ENCODE results near the gene PRPF40B.

DNA sequence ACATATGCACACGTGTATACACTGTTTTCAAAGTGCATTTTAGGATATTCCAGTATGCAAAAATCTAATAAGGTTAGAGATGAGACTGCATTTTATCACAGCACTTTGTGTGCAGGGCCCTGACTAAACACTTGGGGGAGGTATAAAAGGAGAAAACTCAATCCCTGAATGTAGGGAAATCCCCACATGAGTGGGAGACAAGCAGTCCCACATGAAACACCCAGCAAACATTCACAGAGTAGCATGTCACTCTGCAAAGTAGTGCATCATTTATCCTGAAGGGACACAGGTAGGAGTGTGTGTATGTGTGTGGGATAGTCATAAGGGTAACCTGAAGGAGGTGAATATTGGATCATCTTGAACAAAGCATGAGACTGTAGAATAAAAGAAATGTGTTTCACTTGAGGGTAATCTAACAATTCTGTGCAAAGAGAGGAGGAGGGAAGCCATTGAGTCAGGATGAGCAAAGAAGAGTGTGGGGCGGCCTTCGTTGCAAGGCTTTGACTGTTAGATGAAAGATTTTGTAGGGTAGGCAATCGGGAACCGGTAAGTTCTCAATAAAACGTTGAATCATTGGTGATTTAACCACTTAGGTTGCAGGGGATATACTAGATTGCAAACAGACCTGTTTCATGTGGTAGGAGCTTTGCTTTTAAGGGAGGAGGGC lies 2.9 kb downstream of the PRPF40B start:
- TF ChIP-seq, protein P1, sequence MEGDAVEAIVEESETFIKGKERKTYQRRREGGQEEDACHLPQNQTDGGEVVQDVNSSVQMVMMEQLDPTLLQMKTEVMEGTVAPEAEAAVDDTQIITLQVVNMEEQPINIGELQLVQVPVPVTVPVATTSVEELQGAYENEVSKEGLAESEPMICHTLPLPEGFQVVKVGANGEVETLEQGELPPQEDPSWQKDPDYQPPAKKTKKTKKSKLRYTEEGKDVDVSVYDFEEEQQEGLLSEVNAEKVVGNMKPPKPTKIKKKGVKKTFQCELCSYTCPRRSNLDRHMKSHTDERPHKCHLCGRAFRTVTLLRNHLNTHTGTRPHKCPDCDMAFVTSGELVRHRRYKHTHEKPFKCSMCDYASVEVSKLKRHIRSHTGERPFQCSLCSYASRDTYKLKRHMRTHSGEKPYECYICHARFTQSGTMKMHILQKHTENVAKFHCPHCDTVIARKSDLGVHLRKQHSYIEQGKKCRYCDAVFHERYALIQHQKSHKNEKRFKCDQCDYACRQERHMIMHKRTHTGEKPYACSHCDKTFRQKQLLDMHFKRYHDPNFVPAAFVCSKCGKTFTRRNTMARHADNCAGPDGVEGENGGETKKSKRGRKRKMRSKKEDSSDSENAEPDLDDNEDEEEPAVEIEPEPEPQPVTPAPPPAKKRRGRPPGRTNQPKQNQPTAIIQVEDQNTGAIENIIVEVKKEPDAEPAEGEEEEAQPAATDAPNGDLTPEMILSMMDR (IDR thresholded peaks at IDR 0.05) = no peak
- TF ChIP-seq, protein P2, sequence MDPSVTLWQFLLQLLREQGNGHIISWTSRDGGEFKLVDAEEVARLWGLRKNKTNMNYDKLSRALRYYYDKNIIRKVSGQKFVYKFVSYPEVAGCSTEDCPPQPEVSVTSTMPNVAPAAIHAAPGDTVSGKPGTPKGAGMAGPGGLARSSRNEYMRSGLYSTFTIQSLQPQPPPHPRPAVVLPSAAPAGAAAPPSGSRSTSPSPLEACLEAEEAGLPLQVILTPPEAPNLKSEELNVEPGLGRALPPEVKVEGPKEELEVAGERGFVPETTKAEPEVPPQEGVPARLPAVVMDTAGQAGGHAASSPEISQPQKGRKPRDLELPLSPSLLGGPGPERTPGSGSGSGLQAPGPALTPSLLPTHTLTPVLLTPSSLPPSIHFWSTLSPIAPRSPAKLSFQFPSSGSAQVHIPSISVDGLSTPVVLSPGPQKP (IDR thresholded peaks at IDR 0.05; ENCODE audit: low read depth, low read length) = no peak
- no peak for TF ChIP-seq POLR2AphosphoS2 (conservative IDR thresholded peaks at IDR 0.05; ENCODE audit: low read length)
- TF ChIP-seq HEYL (CRISPR knock-in tag; IDR thresholded peaks at IDR 0.05) = no peak
- no peak for TF ChIP-seq FOXS1 (CRISPR knock-in tag; IDR thresholded peaks at IDR 0.05)
- TF ChIP-seq ZFP36 (IDR thresholded peaks at IDR 0.05; ENCODE audit: borderline replicate concordance, partially characterized antibody) = no peak

Data from A549 (cell line).